Gastrocnemius medialis (tissue), 4 donors: Measurements from ENCODE around the gene SPDYE2.
"Not testable (repeated sequence)": the region's sequence is repeated elsewhere in the genome, so short reads cannot be mapped to it uniquely, and the experiment has no call there.

Experiments used
- POLR2A ChIP-seq, 2 donors: fragments of 450-650 bp; IDR thresholded peaks; one replicate each; pipeline ENCODE4 v1.6.1; 2017; ENCODE audit warnings: antibody characterized with exemption in 2 of 2, mild to moderate bottlenecking in 2 of 2, moderate library complexity in 2 of 2
- TF ChIP-seq, protein P1 (sequence below), 5 experiments: fragments of 450-650 bp in 3 of 5; fragments of 200-600 bp in 2 of 5; sonication (generic) in 2 of 5; IDR thresholded peaks in 4 of 5; conservative IDR thresholded peaks in 1 of 5; 1 replicate in 4 of 5; 2 replicates in 1 of 5; pipeline ENCODE4 v1.5.1; 2016 to 2019; ENCODE audit warnings: antibody characterized with exemption in 5 of 5, mild to moderate bottlenecking in 3 of 5, moderate library complexity in 3 of 5

DNA sequence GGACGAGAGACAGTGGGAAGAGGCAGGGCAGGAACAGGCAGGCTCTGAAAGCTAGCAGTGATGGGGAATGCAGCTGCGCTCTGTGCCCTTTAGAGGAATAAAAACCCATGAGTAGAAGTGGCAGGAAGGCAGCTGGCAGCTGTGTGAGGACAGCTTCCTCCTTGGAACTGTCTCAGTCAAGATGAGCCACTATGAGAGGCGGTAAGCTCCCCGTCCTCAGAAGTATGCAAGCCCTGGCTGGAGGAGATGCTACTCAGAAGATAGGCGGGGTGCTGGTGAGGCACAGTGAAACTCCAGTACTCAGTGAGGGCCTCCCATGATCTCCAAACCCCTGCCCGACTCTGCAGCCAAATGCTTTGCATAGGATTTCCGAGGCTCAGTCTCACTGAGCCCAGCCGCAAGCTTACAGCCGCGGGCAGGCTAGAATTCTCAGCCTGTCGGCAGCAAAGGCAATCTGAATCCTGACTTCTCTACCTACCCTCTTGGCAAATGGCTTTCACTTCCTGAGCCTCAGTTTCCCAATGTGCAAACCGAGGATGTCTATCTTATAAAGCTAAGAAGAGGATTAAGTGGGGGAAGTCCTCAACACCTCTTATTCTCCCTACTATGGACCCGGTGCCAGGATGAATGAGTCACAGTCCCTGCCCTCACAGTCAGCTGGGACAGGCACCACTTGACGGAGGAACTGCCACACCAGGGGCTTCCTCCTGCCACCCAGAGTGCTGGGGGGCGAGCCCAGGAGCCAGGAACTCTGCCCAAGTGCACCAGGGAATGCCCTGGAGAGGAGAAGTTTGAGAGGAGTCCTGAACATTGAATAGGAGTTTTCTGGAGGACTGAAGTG, 35.9 kb upstream of the SPDYE2 start:
- TF ChIP-seq POLR2A (IDR thresholded peaks at IDR 0.05) = not testable (repeated sequence)
- TF ChIP-seq, protein P1, sequence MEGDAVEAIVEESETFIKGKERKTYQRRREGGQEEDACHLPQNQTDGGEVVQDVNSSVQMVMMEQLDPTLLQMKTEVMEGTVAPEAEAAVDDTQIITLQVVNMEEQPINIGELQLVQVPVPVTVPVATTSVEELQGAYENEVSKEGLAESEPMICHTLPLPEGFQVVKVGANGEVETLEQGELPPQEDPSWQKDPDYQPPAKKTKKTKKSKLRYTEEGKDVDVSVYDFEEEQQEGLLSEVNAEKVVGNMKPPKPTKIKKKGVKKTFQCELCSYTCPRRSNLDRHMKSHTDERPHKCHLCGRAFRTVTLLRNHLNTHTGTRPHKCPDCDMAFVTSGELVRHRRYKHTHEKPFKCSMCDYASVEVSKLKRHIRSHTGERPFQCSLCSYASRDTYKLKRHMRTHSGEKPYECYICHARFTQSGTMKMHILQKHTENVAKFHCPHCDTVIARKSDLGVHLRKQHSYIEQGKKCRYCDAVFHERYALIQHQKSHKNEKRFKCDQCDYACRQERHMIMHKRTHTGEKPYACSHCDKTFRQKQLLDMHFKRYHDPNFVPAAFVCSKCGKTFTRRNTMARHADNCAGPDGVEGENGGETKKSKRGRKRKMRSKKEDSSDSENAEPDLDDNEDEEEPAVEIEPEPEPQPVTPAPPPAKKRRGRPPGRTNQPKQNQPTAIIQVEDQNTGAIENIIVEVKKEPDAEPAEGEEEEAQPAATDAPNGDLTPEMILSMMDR (IDR thresholded peaks at IDR 0.05 in 4 of 5, conservative IDR thresholded peaks at IDR 0.05 in 1 of 5) = not testable (repeated sequence)
